ENCODE results near the gene METTL17. TPM values are rescaled to one million over a fixed set of nuclear protein-coding genes. Genes with fewer than 3 reads are reported as not detected.

METTL17 gene
- total and polyA plus RNA-seq, 2 of the 13 experiments (the other 11 are each of a cell fraction or from before 2014, with no cell fraction given): 122 to 199 TPM

- TF ChIP-seq, protein P1, sequence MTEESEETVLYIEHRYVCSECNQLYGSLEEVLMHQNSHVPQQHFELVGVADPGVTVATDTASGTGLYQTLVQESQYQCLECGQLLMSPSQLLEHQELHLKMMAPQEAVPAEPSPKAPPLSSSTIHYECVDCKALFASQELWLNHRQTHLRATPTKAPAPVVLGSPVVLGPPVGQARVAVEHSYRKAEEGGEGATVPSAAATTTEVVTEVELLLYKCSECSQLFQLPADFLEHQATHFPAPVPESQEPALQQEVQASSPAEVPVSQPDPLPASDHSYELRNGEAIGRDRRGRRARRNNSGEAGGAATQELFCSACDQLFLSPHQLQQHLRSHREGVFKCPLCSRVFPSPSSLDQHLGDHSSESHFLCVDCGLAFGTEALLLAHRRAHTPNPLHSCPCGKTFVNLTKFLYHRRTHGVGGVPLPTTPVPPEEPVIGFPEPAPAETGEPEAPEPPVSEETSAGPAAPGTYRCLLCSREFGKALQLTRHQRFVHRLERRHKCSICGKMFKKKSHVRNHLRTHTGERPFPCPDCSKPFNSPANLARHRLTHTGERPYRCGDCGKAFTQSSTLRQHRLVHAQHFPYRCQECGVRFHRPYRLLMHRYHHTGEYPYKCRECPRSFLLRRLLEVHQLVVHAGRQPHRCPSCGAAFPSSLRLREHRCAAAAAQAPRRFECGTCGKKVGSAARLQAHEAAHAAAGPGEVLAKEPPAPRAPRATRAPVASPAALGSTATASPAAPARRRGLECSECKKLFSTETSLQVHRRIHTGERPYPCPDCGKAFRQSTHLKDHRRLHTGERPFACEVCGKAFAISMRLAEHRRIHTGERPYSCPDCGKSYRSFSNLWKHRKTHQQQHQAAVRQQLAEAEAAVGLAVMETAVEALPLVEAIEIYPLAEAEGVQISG (CRISPR knock-in tag; IDR thresholded peaks at IDR 0.05): peak; percentile 39; the same call in 1 of the 2 replicates
- TF ChIP-seq SOX6 (IDR thresholded peaks at IDR 0.05): no peak
- TF ChIP-seq SOX6 (CRISPR knock-in tag; IDR thresholded peaks at IDR 0.05): peak; percentile 50
- TF ChIP-seq ZFP91 (CRISPR knock-in tag; IDR thresholded peaks at IDR 0.05; ENCODE audit: borderline replicate concordance): peak; percentile 54; the same call in 1 of the 2 replicates
- TF ChIP-seq HNRNPUL1 (IDR thresholded peaks at IDR 0.05; ENCODE audit: low read depth, low read length): no peak
- peak; percentile 38; the same call in 1 of the 2 replicates for TF ChIP-seq RXRB (CRISPR knock-in tag; IDR thresholded peaks at IDR 0.05; ENCODE audit: borderline replicate concordance)
- TF ChIP-seq HDAC1 (CRISPR knock-in tag; IDR thresholded peaks at IDR 0.05): 0 out of 2 replicates have a peak, but pooled peaks have one; percentile 17
- TF ChIP-seq SP2 (CRISPR knock-in tag; IDR thresholded peaks at IDR 0.05): peak; percentile 42; the same call in 1 of the 2 replicates
- peak; percentile 56; the same call in 1 of the 2 replicates for TF ChIP-seq PHF21A (CRISPR knock-in tag; IDR thresholded peaks at IDR 0.05)
- TF ChIP-seq TEAD3 (CRISPR knock-in tag; optimal IDR thresholded peaks at IDR 0.05; ENCODE audit: borderline replicate concordance): peak; percentile 6
- TF ChIP-seq ZFP36L1 (CRISPR knock-in tag; IDR thresholded peaks at IDR 0.05): peak; percentile 97; the same call in 1 of the 2 replicates
- no peak for TF ChIP-seq EP300 (IDR thresholded peaks at IDR 0.05; ENCODE audit: low read depth in 2 of 2, low read length in 2 of 2)
- no peak for TF ChIP-seq EP300 (CRISPR knock-in tag; IDR thresholded peaks at IDR 0.05; ENCODE audit: borderline replicate concordance)
- TF ChIP-seq ZNF543 (CRISPR knock-in tag; IDR thresholded peaks at IDR 0.05): 0 out of 2 replicates have a peak, but pooled peaks have one; percentile 16
- 0 out of 2 replicates have a peak, but pooled peaks have one; percentile 49 for TF ChIP-seq IRF2 (CRISPR knock-in tag; IDR thresholded peaks at IDR 0.05)
- TF ChIP-seq ARHGAP35 (CRISPR knock-in tag; IDR thresholded peaks at IDR 0.05; ENCODE audit: borderline replicate concordance): no peak
- peak; percentile 45; the same call in 1 of the 2 replicates for TF ChIP-seq KMT2B (CRISPR knock-in tag; IDR thresholded peaks at IDR 0.05)
- TF ChIP-seq PHF8 (CRISPR knock-in tag; IDR thresholded peaks at IDR 0.05): 0 out of 2 replicates have a peak, but pooled peaks have one; percentile 21
- no peak for TF ChIP-seq NFE2L2 (IDR thresholded peaks at IDR 0.05; ENCODE audit: low read length)
- peak in 1 of 2 experiments; percentile 65; a peak in 2 of 4 replicates for TF ChIP-seq POLR2A (IDR thresholded peaks at IDR 0.05; ENCODE audit: insufficient read depth in 1 of 2, low read depth in 2 of 2, low read length in 2 of 2)
- TF ChIP-seq GZF1 (CRISPR knock-in tag; IDR thresholded peaks at IDR 0.05): peak; percentile 26; the same call in 1 of the 2 replicates
- TF ChIP-seq, protein P2, sequence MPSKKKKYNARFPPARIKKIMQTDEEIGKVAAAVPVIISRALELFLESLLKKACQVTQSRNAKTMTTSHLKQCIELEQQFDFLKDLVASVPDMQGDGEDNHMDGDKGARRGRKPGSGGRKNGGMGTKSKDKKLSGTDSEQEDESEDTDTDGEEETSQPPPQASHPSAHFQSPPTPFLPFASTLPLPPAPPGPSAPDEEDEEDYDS (CRISPR knock-in tag; IDR thresholded peaks at IDR 0.05): peak; percentile 37; the same call in 1 of the 2 replicates
- no peak for TF ChIP-seq PHF20 (CRISPR knock-in tag; IDR thresholded peaks at IDR 0.05)
- TF ChIP-seq TAF1 (CRISPR knock-in tag; IDR thresholded peaks at IDR 0.05): peak; percentile 44; the same call in 1 of the 2 replicates
- 0 out of 2 replicates have a peak, but pooled peaks have one; percentile 32 for TF ChIP-seq ARNT2 (CRISPR knock-in tag; IDR thresholded peaks at IDR 0.05; ENCODE audit: low read depth)
- TF ChIP-seq ZMYM4 (CRISPR knock-in tag; IDR thresholded peaks at IDR 0.05): peak; percentile 24; the same call in 1 of the 2 replicates
These were observed 49.0 kb downstream of the METTL17 start (continued) for GRCh38 chr14:21038441-21039422.

Data from HepG2 (cell line).